Colonic mucosa (tissue), 4 donors: Measurements from ENCODE around the gene ITGA7. TPM values are rescaled to one million over a fixed set of nuclear protein-coding genes. Genes with fewer than 3 reads are reported as not detected.
A peak's percentile ranks its signal among the peaks of the same experiment; 100 is the strongest.
"Not testable (repeated sequence)": the region's sequence is repeated elsewhere in the genome, so short reads cannot be mapped to it uniquely, and the experiment has no call there.

ENCODE experiments used
- DNase-seq: peaks from one replicate; pipeline ENCODE4 v3.0.0-alpha.2; 2020
- H3K27ac ChIP-seq: fragments of 200-600 bp; one replicate; pipeline ENCODE4 v1.8.0; 2021
- H3K27me3 ChIP-seq: fragments of 200-600 bp; one replicate; pipeline ENCODE4 v1.8.0; 2021
- H3K36me3 ChIP-seq: fragments of 200-600 bp; one replicate; pipeline ENCODE4 v1.8.0; 2021
- H3K4me1 ChIP-seq: fragments of 200-600 bp; one replicate; pipeline ENCODE4 v1.8.0; 2021; ENCODE audit warnings: mild to moderate bottlenecking
- H3K4me3 ChIP-seq: fragments of 200-600 bp; one replicate; pipeline ENCODE4 v1.8.0; 2021
- H3K9ac ChIP-seq, 2 donors: one replicate each; pipeline ENCODE4 v1.7.0; 2013; ENCODE audit warnings: control low read depth in 2 of 2, low read depth in 2 of 2, low read length in 2 of 2
- H3K9me3 ChIP-seq: fragments of 200-600 bp; one replicate; pipeline ENCODE4 v1.8.0; 2021
- intact Hi-C: fragments of 100-400 bp; cut with DNase I; formaldehyde crosslinking; loops from one replicate; pipeline ENCODE4 v1.14.1; 2022
- total RNA-seq, 2 donors: library from RNA; stranded (reverse); fragmentation: NEBNext Ultra II Directional in 1 of 2; extraction: Animal tissue kit (Norgen Biotek cat#: 25700) in 1 of 2; gene quantifications; one replicate each; pipeline ENCODE4 v1.2.1, GENCODE V29; 2021
- TF ChIP-seq, protein P1 (sequence below): fragments of 200-600 bp; IDR thresholded peaks from one replicate; pipeline ENCODE4 v1.8.0; 2022; ENCODE audit warnings: antibody characterized with exemption, mild to moderate bottlenecking
- donor health status: healthy.
- donor health status: DM: no; HTN: no; CAD: no.
- donor health status: DM: no; HTN: no; CAD: no.

Gene ITGA7
- total RNA-seq, 2 donors from 2014 or later: 10.8 to 64.4 TPM

DNA sequence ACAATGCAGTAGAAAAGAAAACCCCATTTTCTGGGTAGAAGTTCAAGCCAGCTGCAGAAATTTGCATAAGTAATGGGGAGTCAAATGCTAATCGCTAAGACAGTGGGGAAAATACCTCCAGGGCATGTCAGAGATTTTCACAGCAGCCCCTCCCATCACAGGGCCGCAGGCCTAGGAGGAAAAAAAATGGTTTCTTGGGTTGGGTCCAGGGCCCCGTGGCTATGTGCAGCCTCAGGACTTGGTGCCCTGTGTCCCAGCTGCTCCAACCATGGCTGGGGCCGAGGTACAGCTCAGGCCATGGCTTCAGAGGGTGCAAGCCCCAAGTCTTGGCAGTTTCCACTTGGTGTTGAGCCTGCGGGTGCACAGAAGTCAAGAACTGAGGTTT, 56.4 kb downstream of the ITGA7 start:
- no peaks in the 10 kb centered on the region for H3K36me3 ChIP-seq
- H3K9me3 ChIP-seq: no peaks in the 10 kb centered on the region
- H3K27ac ChIP-seq: no peak overlapping the region
- TF ChIP-seq, protein P1, sequence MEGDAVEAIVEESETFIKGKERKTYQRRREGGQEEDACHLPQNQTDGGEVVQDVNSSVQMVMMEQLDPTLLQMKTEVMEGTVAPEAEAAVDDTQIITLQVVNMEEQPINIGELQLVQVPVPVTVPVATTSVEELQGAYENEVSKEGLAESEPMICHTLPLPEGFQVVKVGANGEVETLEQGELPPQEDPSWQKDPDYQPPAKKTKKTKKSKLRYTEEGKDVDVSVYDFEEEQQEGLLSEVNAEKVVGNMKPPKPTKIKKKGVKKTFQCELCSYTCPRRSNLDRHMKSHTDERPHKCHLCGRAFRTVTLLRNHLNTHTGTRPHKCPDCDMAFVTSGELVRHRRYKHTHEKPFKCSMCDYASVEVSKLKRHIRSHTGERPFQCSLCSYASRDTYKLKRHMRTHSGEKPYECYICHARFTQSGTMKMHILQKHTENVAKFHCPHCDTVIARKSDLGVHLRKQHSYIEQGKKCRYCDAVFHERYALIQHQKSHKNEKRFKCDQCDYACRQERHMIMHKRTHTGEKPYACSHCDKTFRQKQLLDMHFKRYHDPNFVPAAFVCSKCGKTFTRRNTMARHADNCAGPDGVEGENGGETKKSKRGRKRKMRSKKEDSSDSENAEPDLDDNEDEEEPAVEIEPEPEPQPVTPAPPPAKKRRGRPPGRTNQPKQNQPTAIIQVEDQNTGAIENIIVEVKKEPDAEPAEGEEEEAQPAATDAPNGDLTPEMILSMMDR: no peak
- no peak overlapping the region for H3K9ac ChIP-seq
- H3K4me3 ChIP-seq: no peak overlapping the region
- no peaks in the 10 kb centered on the region for H3K27me3 ChIP-seq
- no peaks in the 10 kb centered on the region for H3K4me1 ChIP-seq
- intact Hi-C loops: no loop called here
- no peak for DNase-seq

DNA sequence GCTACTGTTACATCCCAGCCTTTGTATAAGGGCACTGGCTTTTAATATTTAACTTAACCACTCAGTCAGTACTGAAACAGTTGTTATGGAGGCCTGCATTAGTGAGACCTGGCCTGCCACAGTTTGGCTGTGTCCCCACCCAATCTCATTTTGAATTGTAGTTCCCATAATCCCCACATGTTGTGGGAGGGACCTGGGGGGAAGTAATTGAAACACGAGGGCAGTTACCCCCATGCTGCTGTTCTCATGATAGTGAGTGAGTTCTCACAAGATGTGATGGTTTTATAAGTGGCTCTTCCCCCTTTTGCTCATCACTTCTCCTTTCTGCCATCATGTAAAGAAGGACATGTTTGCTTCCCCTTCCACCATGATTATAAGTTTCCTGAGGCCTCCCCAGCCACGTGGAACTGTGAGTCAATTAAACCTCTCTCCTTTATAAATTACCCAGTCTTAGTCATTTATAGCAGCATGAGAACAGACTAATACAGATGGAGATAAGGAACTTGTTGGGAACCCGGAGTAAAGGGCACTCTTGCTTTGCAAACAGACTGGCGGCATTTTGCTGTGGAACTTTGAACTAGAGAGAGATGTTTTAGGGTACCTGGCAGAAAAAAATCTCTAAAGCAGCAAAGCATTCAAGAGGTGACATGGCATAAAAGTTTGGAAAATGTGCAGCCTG, 56.9 kb downstream of the ITGA7 start:
- H3K36me3 ChIP-seq, H3K4me1 ChIP-seq, H3K27ac ChIP-seq, H3K4me3 ChIP-seq, H3K9me3 ChIP-seq, intact Hi-C loops, H3K27me3 ChIP-seq, H3K9ac ChIP-seq, DNase-seq: not testable (repeated sequence)

DNA sequence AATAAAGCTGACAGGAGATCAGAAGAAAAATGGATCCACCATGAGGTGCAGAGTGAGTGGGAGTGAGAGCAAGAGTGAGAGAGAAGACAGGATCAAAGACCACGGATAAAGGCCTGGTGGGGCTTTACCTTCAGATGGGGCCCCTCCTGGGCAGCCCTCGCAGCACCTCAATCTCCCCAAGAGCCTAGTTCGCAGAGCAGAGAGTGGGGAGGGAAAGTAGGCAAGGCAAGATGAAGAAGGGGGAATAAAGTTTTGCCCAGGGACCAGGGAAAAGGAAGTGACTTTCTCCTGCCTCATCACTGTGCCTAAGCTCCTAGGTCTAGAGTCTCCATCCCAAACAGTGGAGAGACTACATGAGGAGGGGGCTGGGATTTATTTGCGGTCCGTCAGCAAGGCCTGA, 60.7 kb downstream of the ITGA7 start:
- no peaks in the 10 kb centered on the region for H3K36me3 ChIP-seq
- H3K27me3 ChIP-seq: no peaks in the 10 kb centered on the region
- H3K4me1 ChIP-seq: no peaks in the 10 kb centered on the region
- TF ChIP-seq, protein P1: no peak
- H3K9ac ChIP-seq: no peak overlapping the region
- no peak overlapping the region for H3K4me3 ChIP-seq
- H3K27ac ChIP-seq: no peak overlapping the region
- H3K9me3 ChIP-seq: no peaks in the 10 kb centered on the region
- intact Hi-C loops: no loop called here
- DNase-seq: no peak

DNA sequence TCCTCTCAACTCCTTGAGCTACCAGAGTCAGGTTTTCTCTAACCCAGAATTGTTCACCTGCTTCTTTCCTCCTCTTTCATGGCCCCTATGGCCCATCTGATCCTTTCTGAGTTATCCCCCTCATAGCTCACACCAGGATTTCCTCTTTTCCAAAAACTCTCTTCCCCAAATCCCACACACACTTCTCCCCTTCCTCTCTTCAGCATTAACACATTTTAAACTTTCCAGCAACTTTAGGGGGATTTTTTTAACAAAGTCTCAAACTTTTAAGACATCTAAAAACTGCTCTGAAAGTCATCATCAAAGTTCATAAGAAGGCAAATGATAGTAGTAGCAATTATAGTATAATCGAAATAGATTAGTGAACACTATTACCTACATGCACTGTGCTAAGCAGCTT, 63.1 kb downstream of the ITGA7 start:
- TF ChIP-seq, protein P1: no peak
- H3K27ac ChIP-seq: no peak overlapping the region
- H3K9me3 ChIP-seq: no peaks in the 10 kb centered on the region
- no peaks in the 10 kb centered on the region for H3K4me1 ChIP-seq
- H3K9ac ChIP-seq: no peak overlapping the region
- no peaks in the 10 kb centered on the region for H3K27me3 ChIP-seq
- intact Hi-C loops: no loop called here
- H3K36me3 ChIP-seq: no peaks in the 10 kb centered on the region
- H3K4me3 ChIP-seq: no peak overlapping the region
- DNase-seq: no peak

DNA sequence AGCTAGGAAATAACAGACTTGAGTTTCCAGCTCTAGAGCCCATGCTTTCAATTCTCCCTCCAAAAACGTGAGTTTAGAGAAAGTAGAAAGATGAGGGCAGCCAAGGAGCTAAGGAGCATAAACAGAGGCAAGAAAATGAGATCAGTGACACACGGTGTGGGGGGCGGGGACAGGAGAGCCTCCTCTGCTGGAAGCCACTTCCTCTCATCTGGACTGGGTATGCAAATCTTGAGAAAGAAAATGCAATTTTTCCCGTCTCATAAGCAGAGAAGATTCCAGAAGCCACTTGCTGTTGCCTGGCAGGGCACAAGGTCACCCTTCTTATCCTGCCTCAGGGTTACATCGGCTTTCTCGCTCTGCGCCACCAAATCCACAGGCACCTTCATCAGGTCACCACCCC, 65.0 kb downstream of the ITGA7 start:
- intact Hi-C loops: no loop called here
- H3K9ac ChIP-seq: no peak overlapping the region
- H3K4me1 ChIP-seq: no peaks in the 10 kb centered on the region
- no peak overlapping the region for H3K4me3 ChIP-seq
- peak overlapping the region; percentile 34 for H3K27ac ChIP-seq
- no peaks in the 10 kb centered on the region for H3K27me3 ChIP-seq
- no peaks in the 10 kb centered on the region for H3K36me3 ChIP-seq
- H3K9me3 ChIP-seq: no peaks in the 10 kb centered on the region
- DNase-seq: no peak
- TF ChIP-seq, protein P1: no peak

DNA sequence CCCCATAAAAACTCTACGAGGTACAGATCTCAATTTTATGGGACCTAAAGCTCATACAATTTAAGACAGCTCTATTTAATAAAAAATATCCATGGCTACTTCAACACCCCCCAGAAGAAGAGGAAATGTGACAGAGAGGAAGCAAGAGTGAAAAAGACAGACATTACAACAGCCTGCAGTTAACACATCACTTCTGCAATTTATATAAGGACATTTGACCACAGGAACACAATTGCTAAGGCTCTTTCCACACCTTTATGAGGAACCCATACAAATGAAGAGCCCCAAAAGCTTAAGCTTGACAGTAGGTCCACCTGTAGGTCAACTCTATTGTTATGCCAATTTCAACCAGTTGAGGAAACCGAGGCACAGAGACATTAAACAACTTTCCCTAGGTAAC, 65.4 kb downstream of the ITGA7 start:
- TF ChIP-seq, protein P1: no peak

More for the DNA sequence above, 65.4 kb downstream of the ITGA7 start:
- intact Hi-C loops: no loop called here
- Histone ChIP-seq H3K27ac (peak overlapping the region; percentile 34), H3K9me3 (no peaks in the 10 kb centered on the region), H3K36me3 (no peaks in the 10 kb centered on the region), H3K9ac (no peak overlapping the region), H3K4me1 (no peaks in the 10 kb centered on the region), H3K27me3 (no peaks in the 10 kb centered on the region), H3K4me3 (no peak overlapping the region)
- no peak for DNase-seq
